Putamen (tissue), 1 donor: ENCODE results near the gene CEBPG.

Source experiments
- DNase-seq: peaks from one replicate; pipeline ENCODE4 v3.0.0-alpha.2; 2016; ENCODE audit warnings: low spot score

The CEBPG gene

DNA sequence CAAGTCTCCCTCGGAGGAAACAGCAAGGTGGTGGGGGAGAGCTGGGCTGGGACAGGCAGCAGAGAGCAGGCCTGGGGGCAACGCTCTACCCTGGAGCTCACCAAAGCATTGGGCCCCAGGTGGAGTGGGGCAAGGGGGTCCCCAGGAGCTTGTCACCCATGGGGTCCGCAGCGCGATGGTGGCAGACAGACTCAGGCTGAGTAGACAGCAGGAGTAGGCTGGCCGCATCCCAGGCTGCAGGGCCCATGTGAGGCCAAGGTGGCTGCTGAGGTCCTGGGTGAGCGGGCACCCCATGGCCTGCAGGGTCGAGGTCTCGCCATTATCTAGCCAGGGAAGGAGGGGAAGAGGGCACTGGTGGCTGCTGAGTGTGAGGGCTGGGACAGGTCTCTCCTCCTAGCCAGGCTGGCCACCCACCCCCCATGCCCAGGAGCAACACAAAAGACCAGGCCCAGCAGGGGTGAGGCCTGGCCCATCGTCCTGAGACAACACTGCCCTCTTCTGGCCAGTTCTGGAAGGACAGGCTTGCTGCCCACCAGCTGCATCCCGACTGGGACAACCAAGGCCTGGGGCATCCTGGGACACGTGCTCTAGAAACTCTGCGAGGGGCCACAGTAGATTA, 33.1 kb downstream of the CEBPG start:
- DNase-seq: no peak

DNA sequence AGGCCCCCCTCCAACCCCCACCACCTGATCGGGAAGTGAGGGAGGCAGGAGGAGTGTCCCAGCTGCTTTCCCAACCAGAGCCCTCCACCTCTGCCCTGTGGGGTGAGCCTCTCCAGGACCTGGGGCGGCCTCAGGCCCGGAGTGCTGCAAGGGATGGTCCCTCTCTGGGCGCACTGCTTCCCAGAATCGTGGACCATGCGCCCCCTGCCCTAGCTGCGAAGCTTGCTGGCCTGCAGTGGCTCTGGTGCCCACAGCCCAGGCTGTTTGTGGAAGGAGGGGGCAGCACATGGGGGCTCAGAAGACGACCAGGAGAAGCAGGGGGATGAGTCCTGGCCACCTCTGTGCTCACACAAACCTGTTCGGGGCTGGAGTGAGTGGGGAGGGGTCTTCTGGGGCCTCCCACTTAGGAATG, 33.6 kb downstream of the CEBPG start:
- DNase-seq: no peak

DNA sequence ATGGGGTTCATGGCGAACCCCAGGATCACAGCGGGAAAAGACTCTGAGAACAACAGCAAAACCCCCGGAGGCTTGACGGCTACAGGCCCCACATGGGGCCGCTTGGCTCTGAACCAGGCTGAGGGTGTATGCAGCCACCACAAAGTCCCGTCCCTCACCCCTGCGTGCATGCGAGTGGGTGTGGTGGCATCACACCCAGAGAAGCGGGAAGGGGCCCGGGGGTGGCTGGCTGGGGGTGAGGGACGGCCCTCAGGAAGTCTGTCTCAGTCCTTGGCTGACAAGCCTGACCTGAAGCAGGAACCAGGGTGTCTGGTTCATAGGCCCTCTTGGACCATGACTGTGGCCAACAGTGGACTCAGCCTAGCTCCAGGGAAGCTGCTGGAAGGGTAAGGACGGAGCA, 34.2 kb downstream of the CEBPG start:
- no peak for DNase-seq

DNA sequence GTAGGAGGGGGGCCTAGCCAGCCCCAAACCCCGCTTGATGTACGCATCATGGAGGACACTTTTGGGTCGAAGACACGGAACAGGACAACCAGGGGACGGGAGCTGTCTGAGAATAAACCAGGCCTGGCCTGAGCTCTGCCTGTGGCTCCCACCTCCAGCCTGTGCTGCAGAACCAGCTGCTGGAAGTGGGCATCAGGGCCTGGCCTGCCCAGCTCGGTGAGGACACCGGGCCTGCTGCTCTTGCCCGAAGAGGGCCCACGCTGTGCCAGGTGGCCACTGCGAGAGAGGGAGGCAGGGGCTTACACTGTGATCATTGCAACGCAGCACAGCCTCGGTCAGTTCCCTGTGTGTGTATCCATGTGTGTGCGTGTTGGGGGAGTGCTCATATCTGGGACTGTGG, 34.6 kb downstream of the CEBPG start:
- DNase-seq: no peak

DNA sequence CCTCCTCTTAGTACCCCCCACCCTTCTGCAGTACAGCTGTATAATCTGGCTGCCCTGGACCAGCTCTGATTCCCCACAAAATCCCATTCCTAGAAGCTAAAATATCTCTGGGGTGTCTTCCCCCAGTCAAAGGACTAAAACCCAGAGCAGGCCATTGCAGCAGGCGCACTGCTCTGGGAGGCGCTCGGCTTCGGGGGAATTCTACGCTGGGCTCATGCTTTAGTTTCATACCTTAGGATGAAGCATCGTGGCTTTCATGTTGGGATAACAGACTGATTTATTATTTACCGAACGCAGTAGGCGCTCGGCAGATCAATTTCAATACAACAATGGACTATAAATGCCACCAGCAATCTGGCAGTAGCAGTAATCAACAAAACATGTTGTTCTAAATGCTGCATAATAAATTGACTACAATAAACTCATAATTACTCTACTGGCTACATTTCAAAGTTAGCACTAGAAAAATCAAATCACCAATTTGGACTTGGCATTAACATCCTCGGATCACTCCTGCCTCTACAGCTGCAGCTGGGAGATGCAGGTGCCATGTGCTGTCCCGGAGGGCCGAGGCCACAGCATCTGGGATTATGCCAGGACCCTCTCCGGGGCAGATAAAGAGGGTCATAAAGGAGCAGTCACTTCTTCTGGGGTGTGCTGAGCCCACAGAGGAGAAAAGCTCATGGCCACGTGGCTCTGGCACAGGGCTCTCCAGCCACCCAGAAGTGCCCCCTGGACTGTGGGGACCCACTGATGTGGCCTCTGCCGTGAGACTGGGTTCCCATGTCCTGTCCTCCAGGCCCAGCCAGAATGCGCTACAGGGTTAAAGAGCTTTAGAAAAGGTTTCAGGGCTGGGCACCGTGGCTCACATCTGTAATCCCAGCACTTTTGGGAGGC, 35.3 kb downstream of the CEBPG start:
- no peak for DNase-seq

DNA sequence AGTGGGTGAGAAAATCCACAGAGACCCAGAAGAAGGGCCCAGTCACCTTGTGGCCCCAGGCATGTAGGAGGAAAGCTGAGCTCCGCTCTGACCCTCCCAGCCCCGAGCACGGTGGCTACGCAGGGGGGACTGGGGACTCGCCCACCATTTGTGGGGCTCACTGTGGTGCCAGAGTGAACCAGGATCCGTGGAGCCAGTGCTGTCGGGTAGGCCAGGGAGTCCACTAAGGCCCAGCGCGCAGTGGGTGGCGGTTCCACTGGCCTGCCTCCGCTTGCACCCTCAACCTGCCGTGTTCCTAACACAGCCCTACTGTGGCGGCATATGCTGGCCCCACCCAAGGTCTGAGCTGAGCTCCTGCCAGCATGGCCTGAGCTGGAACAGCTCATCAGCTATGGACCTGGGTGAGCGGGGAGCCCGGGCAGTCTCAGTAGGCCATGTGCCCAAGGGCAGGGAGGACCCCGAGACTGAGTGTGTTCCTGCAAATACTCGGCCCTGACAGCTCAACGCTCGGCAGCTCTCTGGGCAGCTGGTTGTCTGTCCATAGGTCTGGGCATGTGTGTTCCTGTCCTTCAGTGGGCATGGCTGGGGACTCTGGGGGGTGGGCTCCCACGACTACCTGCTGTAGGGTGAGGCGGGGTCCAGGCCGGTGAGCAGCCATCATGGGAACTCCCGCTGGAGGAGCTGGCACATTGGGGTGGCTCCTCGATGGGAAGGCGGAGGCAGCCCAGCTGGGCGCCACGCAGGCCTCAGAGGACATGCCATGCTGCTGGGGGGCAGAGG, 36.6 kb downstream of the CEBPG start:
- DNase-seq: no peak

DNA sequence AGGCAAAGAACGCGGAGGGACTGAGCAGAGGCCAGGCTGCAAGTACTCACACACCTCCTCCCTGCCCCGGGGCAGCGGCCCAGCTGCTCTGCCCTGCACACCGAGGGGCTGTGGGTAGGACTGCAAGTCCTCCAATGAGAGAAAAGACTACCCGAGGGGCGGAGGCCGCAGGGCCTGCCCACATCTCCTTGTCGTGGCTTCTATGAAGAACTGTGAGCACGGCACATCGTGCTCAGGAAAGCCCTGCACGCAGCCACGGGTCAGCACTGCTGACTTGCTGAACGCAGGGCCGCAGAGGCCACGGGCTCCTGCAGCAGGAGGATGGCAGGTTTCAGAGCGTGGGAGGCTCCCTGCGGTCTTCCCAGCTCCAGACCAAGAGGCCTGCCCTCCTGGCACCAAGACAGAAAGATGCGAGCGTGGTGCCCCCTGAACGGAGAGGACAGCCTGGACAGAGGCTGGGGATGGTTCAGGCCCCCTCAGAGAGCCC, 37.4 kb downstream of the CEBPG start:
- no peak for DNase-seq

DNA sequence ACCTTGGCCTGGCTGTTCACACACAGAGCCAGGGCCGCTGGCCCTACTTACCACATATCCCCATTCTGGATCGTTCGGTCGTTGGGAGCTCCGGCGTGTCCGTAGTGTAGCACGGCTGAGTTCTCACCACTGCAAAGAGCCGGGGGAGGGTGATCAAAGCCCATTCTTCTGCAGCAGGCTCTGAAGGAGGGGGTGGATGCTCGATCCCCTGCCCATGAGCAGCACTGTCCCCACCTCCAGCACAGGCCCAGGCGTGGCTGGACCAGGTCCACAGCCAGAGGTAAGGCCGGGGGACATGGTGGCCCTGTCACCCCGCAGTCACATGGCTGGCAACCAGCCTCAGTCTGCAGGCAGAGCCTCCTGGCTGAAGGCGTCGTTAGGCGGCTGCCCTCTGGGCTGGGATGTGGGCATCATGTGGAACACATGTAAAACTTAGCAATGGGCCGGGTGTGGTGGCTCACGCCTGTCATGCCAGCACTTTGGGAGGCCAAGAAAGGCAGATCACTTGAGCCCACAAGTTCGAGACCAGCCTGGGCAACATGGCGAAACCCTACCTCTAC, 38.2 kb downstream of the CEBPG start:
- DNase-seq: no peak

DNA sequence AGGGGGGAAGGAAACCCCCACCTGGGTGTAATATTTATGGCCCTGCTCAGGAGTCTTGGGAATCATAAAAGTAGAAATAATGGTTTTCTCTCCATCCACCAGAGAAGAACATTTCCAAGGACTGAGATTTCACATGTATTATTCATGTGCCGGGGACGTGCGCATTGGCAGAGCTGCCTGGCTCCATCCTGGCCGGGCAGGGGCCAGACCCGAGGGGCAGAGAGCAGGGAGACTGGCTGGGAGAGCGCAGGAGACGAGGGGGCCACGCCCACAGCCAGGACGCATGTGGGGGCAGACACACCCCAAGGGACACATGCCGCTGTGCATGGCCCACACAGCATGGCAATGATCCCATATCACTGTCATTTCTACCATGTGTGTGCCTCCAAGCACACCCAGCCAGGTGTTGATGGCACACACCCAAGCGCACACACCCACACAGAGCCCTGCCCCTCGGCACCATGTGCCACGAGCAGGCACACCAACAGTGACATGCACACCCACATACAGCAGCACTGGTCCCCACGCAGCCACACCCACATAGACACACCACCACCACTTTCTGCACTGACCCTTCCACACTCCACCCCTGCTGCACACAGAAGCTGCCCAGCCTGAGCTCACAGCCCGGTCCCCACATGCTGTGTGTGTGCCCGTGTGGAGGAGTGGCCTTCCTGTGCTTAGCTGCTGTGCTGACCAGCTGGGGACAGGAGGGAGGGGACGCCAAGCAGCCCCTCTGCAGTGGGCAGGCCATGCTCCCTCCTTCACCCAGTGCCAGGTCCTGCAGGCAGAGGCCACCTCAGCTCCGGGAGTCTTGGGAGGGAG, 39.3 kb downstream of the CEBPG start:
- DNase-seq: no peak

DNA sequence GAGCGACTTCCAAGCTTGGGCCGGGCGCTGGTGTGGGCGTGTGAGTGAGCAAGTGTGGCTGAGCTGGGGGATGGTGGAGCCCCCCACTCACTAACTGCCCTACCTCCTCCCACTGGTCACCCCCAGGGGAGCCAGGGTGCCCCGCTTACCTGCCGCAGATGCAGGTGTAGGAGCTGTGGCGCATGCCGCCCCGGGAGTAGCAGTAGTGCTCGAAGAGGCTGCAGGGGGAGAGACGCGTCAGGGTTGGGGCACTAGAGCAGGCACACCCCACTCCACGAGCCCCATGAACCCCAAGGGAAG, 39.9 kb downstream of the CEBPG start:
- no peak for DNase-seq

DNA sequence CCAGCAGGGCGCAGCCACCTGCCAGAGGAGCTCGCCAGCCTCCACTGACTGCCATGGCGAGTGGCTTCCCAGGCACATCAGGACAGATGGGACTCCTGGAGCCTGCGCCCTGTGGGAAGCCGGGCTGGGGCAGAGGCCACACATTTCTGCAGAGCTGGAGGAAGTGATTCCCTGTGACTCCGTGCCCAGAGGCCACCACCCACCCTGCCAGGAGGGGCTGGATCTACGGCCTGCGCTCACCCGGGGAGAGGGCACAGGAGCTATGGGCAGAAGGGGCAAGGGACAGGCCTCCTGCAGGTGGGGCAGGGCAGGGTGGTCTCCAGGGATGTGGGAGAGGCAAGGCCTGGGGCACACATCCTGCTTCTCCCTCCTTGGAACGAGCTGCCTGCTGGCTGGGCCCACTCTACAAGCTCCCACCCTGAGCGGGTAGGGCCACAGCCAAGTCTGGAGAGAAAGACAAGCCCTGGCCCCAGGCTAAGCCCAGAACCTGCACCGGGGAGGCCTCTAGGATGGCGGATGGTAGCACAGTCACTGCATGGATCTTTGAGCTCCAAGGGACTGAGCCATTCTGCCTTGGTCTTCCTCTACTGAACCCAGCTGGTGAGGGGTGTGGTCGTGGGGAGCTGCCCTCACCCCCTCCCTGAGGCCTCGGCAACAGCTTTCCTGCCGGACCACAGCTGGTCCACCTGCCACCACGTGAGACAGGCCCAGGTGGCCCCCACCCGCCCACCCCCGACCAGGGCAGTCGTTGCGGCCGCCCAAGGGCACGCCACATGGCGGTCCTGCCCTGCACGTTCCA, 40.6 kb downstream of the CEBPG start:
- no peak for DNase-seq

DNA sequence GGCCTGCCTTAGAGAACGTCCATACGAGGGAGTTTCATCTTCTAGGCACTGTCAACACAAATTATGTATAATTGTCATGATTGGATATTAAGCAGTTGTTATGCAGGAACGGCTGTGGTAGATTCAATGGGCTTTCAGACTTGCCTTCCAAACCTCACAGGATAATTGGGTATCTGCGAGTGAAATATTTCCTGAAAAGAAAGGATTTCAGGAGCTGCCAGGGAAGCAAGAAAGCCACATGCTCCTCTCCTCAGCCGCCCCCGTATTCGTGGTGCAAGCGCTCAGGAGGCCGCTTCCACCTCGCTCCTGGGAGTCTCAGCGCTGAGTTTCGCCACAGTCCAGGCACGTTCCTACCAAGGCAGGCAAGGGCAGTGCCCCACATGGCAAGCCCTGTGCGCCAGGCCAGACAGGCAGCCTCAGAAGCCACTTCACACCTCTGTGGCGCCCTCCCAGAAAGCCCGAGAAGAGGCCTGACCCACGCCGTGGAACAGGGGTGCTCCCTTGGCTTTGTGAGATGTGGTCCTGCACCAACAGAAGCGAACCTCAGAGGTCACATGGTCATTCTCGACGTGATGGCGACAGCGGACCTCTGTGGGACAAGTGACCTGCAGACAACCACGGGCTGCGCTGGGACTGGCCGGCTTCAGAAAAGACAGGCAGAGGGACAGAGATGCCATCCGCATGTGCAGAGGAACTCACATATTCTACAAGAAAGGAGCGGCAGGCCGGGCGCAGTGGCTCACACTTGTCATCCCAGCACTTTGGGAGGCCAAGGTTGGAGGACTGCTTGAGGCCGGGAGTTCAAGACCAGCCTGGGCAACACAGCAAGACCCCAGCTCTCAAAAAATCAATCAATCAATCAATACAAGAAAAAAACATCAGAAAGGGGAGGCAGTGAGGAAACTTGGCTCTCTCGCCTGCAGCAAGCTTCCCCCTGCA, 41.4 kb downstream of the CEBPG start:
- DNase-seq: no peak

DNA sequence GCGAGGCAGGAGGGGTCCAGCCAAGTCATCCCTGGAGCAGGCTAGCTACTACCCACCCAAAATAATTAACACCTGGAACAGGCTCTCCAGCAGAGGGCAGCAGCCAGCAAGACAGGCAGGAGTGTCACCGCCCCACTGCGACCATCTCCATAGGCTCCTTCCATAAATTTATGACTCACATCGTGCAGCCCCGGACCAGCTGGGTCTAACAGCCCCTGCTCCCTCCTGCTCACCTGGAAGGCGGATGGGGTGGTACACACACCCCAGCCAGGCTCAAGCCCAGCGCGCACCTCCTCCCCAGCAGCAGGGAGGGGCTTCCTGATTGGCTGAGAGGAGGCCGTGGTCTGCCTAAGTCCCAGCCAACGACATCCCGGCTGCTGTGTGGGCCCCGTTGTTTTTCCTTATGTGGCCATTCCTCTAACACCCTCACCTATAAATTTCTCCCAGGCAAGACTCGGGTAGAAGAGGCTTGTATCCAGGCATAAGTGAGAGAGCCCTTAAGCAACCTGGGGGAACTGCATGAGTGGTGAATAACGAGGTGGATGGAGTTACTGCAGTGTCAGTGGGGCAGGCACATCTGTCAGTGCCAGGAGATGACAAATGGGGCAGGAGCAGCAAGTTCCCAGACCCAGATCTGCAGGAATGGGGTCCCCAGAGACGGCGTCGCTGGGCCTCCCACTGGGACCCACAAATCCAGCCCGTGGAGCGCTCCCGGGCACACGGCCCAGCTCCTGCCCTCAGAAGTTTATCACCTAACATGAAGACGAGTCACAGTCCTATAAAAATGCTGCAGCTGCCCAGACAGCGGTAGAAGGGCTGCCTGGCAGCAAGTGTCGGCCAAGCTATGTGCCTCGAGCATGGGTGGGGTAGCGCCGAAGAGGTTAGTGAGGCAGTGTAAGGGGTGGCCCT, 43.1 kb downstream of the CEBPG start:
- DNase-seq: no peak

DNA sequence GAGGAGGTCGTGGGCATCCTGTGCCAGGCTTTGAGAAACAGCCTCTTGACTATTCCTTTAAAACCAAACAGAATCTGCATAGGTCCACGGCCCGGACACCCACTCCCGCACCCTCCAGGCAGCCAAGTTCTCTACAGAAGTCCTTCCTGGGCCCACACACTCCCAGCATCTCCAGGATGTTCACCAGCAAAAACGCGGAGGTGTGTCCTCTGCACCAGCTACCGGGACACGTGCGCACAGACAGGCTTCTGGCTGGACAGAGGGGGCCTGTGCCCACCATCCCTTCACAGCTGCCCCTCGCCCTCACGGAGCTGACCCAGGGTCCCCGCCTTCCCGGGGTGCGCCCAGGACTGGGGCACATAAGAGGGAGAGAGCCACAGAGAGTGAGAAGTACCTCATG, 44.2 kb downstream of the CEBPG start:
- no peak for DNase-seq

DNA sequence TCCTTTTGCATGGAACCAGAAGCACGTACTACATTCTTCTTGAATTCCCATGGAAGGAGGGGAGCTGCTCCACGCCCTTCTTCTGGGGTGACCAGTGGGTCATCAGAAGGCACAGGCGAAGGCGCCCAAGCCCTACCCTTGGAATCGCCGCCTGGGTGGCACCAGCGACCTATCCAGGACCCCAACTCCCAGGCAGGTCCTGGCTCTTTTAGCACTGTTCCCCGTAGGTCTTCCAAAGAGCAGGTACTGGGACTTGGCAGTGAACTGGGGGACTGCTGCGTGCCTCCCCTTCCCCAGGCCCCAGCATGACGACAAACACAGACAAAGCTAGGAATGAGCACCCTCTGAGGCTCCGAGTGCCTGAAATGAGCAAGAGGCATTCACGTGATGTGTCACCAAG, 45.0 kb downstream of the CEBPG start:
- no peak for DNase-seq

DNA sequence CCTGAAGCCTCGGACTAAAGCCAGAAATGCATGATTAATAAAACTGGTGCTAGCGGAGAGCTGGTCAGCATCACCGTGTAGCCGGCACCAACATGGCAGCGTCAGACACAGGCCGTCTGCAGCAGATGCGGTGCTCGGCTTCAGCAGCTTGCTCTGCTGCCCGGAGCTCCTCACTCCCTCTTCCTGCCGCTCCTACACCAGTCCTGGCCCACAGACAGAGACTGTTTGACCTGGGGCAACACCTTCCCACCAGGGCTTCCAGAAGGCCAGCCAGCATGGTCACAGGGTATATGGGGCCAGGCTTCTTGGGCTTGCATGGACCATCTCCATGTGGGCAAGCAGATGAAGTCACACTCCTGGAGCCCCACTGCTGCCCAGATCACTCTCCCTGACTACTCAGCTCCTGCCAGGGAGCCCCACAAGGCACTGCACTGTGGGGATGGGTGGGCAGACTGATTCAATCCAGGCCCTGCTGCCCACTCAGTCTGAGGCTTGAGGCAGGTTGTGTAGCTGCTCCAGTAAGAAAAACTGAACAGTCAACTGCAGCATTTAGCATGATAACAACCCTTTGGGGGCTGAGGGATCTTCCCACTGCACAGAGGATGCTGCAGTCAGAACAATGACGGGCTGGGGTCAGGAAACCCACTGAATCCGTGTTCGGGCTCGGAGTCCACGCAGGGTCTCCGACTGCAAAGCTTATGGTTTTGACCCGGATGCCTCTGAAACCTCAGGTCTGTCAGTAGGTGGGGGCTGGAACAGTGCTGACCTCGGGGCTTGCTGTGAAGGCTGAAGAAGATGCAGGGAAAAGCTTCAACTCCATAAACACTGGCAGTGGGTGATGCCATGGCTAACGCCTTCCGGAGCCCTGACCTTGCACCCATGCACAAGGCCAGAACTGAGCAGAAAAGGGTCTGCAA, 45.6 kb downstream of the CEBPG start:
- no peak for DNase-seq

DNA sequence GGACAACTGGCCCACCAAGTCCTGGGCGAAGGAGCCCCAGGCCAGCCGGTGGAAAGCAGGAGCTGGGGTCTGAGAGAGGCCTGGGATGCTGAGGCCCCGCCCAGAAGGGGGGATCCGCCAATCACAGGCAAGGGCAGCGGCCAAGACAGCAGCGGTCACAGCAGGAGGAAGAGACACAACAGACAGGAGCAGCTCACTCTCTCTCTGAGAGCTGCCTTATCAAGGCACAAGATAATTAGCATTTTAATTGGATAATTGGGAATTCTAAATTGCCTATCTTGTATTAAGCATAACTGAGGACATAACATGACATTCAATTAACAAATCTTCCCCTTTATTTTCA, 46.2 kb downstream of the CEBPG start:
- no peak for DNase-seq

DNA sequence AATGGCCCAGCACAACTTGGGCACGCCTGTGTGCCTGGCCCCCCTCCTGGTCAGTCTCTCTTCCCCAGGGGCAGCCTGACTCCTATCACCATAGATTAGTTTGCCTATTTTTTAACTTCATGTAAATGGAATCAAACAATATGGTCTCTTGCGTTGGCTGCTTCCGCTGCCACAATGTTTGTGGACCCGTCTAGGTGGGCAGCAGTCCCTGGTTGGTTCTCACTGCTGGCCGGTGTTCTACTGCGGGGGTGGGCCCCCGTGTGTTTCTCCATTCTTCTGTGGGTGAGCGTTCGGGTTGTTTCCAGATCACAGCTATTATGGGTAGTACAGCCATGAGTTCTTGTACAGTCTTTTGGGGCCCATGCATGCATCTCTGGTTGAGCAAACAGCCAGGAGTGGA, 47.3 kb downstream of the CEBPG start:
- DNase-seq: no peak
